K562 (cell line): ENCODE measurements around the gene CNPY4. TPM values are rescaled to one million over a fixed set of nuclear protein-coding genes. Genes with fewer than 3 reads are reported as not detected.

Experiments used
- BMI1 ChIP-seq: fragments of 150-350 bp; IDR thresholded peaks from 2 replicates; pipeline ENCODE4 v1.6.1; 2014; ENCODE audit warnings: low read length
- EP400 ChIP-seq: fragments of 450-650 bp; IDR thresholded peaks from 2 replicates; pipeline ENCODE4 v1.6.1; 2017; ENCODE audit warnings: antibody characterized with exemption, mild to moderate bottlenecking, moderate library complexity
- EWSR1 ChIP-seq: fragments of 450-650 bp; IDR thresholded peaks from 2 replicates; pipeline ENCODE4 v1.6.1; 2018; ENCODE audit warnings: borderline replicate concordance, mild to moderate bottlenecking, low read depth, moderate library complexity; ENCODE audit not compliant: partially characterized antibody
- FOXA1 ChIP-seq: fragments of 450-650 bp; IDR thresholded peaks from 2 replicates; pipeline ENCODE4 v1.6.1; 2016; ENCODE audit warnings: mild to moderate bottlenecking, borderline replicate concordance
- FOXK1 ChIP-seq: sonication (generic); formaldehyde crosslinking; IDR thresholded peaks from 2 replicates; pipeline ENCODE4 v1.8.0; 2022; ENCODE audit warnings: missing genetic modification reagents, mild to moderate bottlenecking, borderline replicate concordance
- GTF2B ChIP-seq: IDR thresholded peaks from 2 replicates; pipeline ENCODE4 v1.6.1; 2011; ENCODE audit not compliant: insufficient read length; ENCODE audit errors: extremely low read depth
- KLF1 ChIP-seq: fragments of 450-650 bp; IDR thresholded peaks from 2 replicates; pipeline ENCODE4 v1.6.1; 2016; ENCODE audit warnings: missing genetic modification characterization, missing compliant biosample characterization
- KLF6 ChIP-seq: fragments of 250-450 bp; sonication (Bioruptor Pico); IDR thresholded peaks from 2 replicates; pipeline ENCODE4 v1.4.0; 2020; ENCODE audit warnings: mild to moderate bottlenecking, moderate library complexity, borderline replicate concordance
- SMARCB1 ChIP-seq: IDR thresholded peaks from 2 replicates; pipeline ENCODE4 v1.6.1; 2011; ENCODE audit warnings: improper control_type of control experiment, low read depth; ENCODE audit not compliant: insufficient read length
- ZBTB40 ChIP-seq, 2 experiments: fragments of 450-650 bp in 1 of 2; sonication (generic) in 1 of 2; formaldehyde crosslinking in 1 of 2; IDR thresholded peaks; 2 replicates each; pipeline versions ENCODE4 v1.7.1 to v1.9.0; 2016 to 2022; ENCODE audit warnings: inconsistent platforms in 1 of 2, mild to moderate bottlenecking in 1 of 2, missing genetic modification reagents in 1 of 2
- ZNF263 ChIP-seq: sonication (generic); formaldehyde crosslinking; IDR thresholded peaks from 2 replicates; pipeline ENCODE4 v1.8.0; 2022; ENCODE audit warnings: mild to moderate bottlenecking, missing genetic modification reagents, borderline replicate concordance
- ZNF57 ChIP-seq: fragments of 450-650 bp; formaldehyde crosslinking; IDR thresholded peaks from 2 replicates; pipeline ENCODE4 v1.4.0; 2020; ENCODE audit warnings: mild to moderate bottlenecking, moderate library complexity
- polyA plus RNA-seq, 8 experiments: library from polyadenylated mRNA; depleted of rRNA in 4 of 8; stranded (reverse) in 5 of 8; unstranded in 3 of 8; fragments of >200 nt; fragmentation: Nextera tagmentation in 2 of 8; fragmentation: Illumina TruSeq in 1 of 8; extraction: Ambion mirVana in 2 of 8; extraction: Trizol in 1 of 8; gene quantifications; 2 replicates each; pipeline versions ENCODE4 v1.2.1 to v1.2.3, GENCODE V29; 2011 to 2014; ENCODE audit warnings: inconsistent platforms in 1 of 8, missing spikeins in 1 of 8
- total RNA-seq, 7 experiments: library from RNA; depleted of rRNA in 6 of 7; stranded (reverse); fragments of >200 nt in 6 of 7; fragmentation: Illumina TruSeq in 2 of 7; extraction: Trizol in 2 of 7; gene quantifications; 2 replicates each; pipeline versions ENCODE4 v1.2.1 to v1.2.3, GENCODE V29; 2011 to 2021; ENCODE audit warnings: low replicate concordance in 1 of 7

Gene CNPY4
- total and polyA plus RNA-seq, 9 of the 15 experiments (the other 6 are each of a cell fraction or from before 2014, with no cell fraction given) = 1.9 to 11.2 (median 7.0) TPM

GRCh38 chr7:100167912-100168323 lies 48.5 kb downstream of the CNPY4 start (continued):
- TF ChIP-seq ZBTB40 (IDR thresholded peaks at IDR 0.05) (peak; percentile 75), ZBTB40 (CRISPR knock-in tag; IDR thresholded peaks at IDR 0.05) (peak; percentile 29; the same call in 1 of the 2 replicates), ZNF57 (CRISPR knock-in tag) (no peak), SMARCB1 (peak; percentile 80), KLF1 (peak; percentile 32; the same call in 1 of the 2 replicates), EP400 (peak; percentile 65), EWSR1 (no peak), FOXK1 (CRISPR knock-in tag) (no peak), GTF2B (no peak), BMI1 (no peak), KLF6 (CRISPR knock-in tag) (peak; percentile 64; the same call in 1 of the 2 replicates), FOXA1 (no peak), ZNF263 (CRISPR knock-in tag) (0 out of 2 replicates have a peak, but pooled peaks have one; percentile 50)
